ENCODE results near the gene CDKN2A.

GRCh38 chr9:22010866-22011625 lies 16.9 kb upstream of the CDKN2A start:
- TF ChIP-seq CTCF (IDR thresholded peaks at IDR 0.05) (no peak), EP300 (IDR thresholded peaks at IDR 0.05; ENCODE audit: low read depth) (no peak)

Data from transverse colon (tissue), 3 donors.